HG03520 (cell line): Measurements from ENCODE around the gene KIAA1217.
A peak's percentile ranks its signal among the peaks of the same experiment; 100 is the strongest.
"Not testable (repeated sequence)": the region's sequence is repeated elsewhere in the genome, so short reads cannot be mapped to it uniquely, and the experiment has no call there.

Experiments
- ATAC-seq: cut with Tn5 transposase; IDR thresholded peaks from one replicate; pipeline ENCODE4 v1.9.1; 2021; ENCODE audit warnings: mild to moderate bottlenecking, moderate library complexity; ENCODE audit not compliant: unreplicated experiment

Gene KIAA1217

GRCh38 chr10:24462889-24463552, 254.1 kb downstream of the KIAA1217 start:
- no peak for ATAC-seq

- ATAC-seq: peak; percentile 82
Measured at GRCh38 chr10:24463611-24464426, 254.9 kb downstream of the KIAA1217 start.

GRCh38 chr10:24465124-24465874, 256.4 kb downstream of the KIAA1217 start:
- no peak for ATAC-seq

- ATAC-seq: peak; percentile 41
Measured at GRCh38 chr10:24465891-24466818, 257.2 kb downstream of the KIAA1217 start.

DNA sequence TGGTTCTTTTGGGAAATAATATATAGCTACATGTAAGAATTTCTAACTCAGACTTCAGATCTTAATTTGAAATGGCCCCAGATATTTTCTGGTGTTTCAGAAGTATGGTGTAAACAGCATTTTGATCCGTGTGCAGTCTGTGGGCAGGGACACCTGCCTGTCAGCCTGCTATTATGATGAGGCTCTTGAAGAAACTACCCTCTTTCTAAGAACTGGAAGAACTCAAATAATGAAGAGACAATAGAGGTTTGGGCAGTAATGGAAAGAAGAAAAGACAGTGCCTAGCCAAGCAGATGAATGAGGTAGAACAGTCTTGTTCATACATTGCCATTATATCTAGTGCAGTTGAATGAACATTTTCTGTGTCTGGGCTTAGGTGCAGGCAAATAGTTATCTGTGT, 258.2 kb downstream of the KIAA1217 start:
- ATAC-seq: no peak

DNA sequence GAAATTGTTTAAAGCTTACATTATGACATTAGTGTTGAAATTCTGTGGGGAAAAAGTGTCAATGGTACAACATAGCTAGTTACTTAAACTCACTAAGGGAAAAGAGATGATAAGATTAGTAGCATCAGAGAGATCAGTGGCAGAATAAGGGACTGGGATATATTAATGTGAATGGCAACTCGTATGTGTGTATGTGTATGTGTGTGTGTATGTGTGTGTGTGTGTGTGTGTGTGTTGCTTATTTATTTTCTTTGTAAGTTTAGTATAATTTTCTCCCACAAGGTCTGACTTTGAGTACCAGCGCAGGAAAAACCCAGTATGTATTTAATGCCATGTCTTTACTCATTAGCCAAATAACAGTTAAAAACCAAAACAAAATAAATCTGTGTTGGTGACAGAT, 258.7 kb downstream of the KIAA1217 start:
- no peak for ATAC-seq

DNA sequence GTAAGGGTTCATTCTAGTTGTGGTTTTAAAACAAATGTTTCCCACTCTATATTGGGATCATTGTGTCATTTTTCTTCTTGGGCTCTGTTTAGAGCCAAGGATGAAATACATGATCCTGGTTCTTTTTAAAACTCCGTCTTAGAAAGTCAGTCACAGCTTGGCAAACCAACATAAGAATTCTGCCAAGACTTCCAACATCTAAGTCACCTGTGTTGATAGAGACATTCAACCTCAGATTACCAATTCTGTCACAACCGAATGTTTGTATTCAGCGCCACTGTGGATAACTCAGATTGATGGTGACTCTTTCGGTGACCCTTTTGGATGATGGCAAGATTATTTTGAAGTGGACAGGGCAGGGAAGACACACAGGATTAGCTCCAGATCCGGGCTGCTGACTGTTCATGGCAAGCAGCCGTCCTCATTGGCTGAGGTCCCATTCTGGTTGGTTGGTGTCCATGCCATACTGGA, 259.4 kb downstream of the KIAA1217 start:
- no peak for ATAC-seq

GRCh38 chr10:24469993-24470392, 261.1 kb downstream of the KIAA1217 start:
- no peak for ATAC-seq

DNA sequence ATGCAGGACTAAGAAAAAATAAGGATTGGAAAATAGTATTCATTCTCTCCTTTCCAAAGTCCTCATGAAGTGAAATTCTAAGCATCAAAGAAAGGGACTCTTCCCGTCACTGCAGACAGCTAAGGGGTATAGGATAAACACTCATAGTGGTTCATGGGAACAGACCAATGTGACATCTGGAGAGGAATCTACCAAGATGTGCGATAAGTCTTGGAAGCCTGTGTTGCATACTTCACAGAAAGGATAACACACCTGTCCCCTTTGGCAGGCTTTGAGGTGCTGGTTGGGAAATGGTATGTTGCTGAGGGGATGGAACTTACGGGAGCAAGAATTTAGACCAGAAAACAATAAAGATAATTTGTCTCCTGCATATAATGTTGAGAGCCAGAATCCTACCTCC, 266.7 kb downstream of the KIAA1217 start:
- no peak for ATAC-seq

GRCh38 chr10:24476913-24477701, 268.2 kb downstream of the KIAA1217 start:
- no peak for ATAC-seq

DNA sequence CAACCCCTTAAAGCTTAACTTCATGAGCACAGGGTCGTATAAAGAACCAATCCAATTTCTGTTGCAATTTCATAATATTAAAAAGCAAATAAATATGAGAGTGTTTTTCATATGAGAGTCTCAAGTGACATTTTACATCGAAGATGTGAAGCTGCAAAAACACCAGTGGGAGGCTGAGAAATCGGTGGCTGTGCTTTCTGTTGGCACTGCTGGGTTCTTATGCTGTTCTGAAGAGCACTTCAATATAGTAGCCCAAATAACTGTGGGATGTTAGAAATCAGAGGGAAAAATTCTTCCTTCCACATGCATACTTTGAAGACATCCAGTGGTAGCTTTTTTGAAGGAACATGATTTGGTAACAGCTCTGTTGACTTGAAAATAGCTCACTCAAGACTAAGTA, 269.0 kb downstream of the KIAA1217 start:
- no peak for ATAC-seq

- ATAC-seq: no peak
Measured at GRCh38 chr10:24479806-24480205, 270.9 kb downstream of the KIAA1217 start.

DNA sequence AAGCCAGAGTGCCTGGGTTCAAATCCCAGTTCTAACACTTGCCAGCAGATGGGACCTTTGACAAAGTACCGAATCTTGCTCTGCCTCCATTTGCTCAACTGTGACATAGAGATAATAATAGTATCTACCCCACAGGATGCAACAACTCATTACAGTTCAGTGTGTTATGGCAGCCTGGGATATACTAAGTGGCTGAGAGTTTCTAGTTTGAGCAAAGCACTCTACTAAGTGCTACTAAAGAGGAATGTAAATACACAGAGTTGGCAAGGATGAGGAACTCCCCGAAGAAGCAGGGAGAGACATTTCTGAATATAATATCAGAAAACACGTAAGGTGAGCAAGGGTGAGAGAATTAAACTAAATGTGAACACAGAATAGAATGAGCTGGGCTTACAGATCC, 271.5 kb downstream of the KIAA1217 start:
- no peak for ATAC-seq

DNA sequence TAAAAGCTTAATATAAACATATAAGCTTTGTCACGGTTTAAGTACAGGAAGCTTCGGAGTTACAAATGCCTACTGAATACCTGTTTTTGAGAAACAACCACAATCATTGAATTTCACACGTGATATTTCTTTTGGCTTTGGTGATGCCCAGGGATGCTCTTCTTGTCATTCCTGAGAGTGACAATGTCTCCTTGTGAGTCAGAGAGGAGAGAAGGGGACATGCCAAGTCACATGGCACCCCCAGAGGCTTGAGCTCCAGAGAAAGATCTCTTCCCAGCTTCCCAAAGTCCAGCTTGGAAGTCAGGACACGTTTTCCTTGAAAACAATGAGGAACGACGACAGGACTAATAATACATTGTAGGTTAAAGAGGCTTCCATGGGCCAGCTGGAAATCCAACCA, 272.3 kb downstream of the KIAA1217 start:
- no peak for ATAC-seq

GRCh38 chr10:24482713-24483112, 273.8 kb downstream of the KIAA1217 start:
- ATAC-seq: not testable (repeated sequence)

- ATAC-seq: peak; percentile 55
Measured at GRCh38 chr10:24483701-24484100, 274.8 kb downstream of the KIAA1217 start.

GRCh38 chr10:24484771-24485170, 275.8 kb downstream of the KIAA1217 start:
- no peak for ATAC-seq

GRCh38 chr10:24485304-24485703, 276.4 kb downstream of the KIAA1217 start:
- ATAC-seq: no peak

DNA sequence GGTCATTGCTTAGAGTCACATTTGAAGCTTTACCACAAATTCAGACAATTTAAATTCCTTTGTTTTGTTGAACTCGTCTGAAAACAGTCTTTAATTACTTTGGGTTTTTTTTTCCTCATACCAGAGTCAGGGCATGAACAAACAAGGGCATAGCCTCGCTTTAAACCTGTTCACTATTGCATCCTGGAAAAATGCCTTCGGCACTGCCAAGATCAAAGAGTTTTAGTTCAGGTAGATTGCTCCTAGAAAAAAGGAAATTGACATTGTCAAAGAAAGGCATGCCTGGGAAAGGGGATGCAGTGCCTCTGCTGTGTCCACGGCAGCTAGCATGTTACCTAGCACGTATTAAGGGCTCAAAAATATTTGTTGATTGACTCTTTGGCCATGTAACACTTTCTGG, 279.7 kb downstream of the KIAA1217 start:
- ATAC-seq: no peak

DNA sequence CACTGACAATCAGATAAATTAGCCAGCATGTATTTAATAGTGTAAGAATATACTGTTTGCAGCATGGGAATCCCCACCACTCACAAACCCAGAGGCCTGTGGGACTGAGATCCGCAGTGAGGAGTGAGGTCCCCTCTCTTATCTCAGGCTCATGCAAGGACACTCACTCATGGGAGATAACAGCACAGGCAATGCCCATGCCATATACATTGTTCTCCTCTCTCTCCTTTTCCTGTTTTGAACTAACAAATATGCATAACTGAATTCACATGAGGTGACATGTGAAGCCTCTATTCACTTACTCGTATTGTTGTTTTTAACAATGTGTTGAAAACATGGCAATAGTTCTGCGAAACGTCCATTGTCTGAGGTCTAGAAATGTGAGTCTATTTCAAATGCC, 284.2 kb downstream of the KIAA1217 start:
- no peak for ATAC-seq
